ENCODE data around the gene PLA2G4B. TPM values are rescaled to one million over a fixed set of nuclear protein-coding genes. Genes with fewer than 3 reads are reported as not detected.

The PLA2G4B gene
- total and polyA plus RNA-seq, 3 donors from 2014 or later = 7.4 to 16.6 (median 16.4) TPM

DNA sequence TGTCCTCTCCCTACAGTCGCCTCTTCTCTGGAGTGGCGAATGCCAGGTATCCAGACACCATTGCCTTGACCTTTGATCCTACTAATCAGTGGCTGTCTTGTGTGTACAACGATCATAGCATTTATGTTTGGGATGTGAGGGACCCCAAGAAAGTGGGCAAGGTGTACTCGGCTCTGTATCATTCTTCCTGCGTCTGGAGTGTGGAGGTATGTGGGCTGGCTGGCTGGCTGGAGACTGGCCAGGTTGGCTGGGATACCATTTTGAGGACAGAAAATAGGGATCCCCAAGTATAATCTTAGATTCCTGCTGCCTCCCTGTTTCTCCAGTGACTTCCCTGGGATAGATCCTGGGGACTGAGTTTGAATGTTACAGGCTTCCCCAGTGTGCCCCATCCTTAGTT lies 24.1 kb upstream of the PLA2G4B start:
- Histone ChIP-seq H3K4me1 (peaks cover 6% of the 10 kb centered on the region), H3K27ac (no peak overlapping the region), H3K36me3 (ENCODE audit: low read depth, missing control alignments) (no peaks in the 10 kb centered on the region), H3K9me3 (no peaks in the 10 kb centered on the region), H3K27me3 (no peaks in the 10 kb centered on the region), H3K4me3 (no peak overlapping the region)
- TF ChIP-seq POLR2A (IDR thresholded peaks at IDR 0.05) (no peak), CTCF (IDR thresholded peaks at IDR 0.05) (no peak)
- 59 to 68% methylated on average over 5 of the region's 5 CpGs for WGBS, 2 donors
- no peak for DNase-seq
- intact Hi-C loops (cut with DNase I; ENCODE audit: low total_unique reads) = loop anchor here (5.0 kb wide), 1 partner anchor 42 kb away; the partner anchor contains the start of gene MAPKBP1

- intact Hi-C loops (cut with DNase I; ENCODE audit: low total_unique reads) = no loop called here
- Histone ChIP-seq H3K4me1 (no peaks in the 10 kb centered on the region), H3K36me3 (ENCODE audit: low read depth, missing control alignments) (no peaks in the 10 kb centered on the region), H3K27ac (no peak overlapping the region), H3K27me3 (no peaks in the 10 kb centered on the region), H3K9me3 (no peaks in the 10 kb centered on the region), H3K4me3 (no peak overlapping the region)
- TF ChIP-seq POLR2A (IDR thresholded peaks at IDR 0.05) (no peak), CTCF (IDR thresholded peaks at IDR 0.05) (no peak)
- WGBS, 2 donors = 72 to 97% methylated on average over 6 to 9 of the region's 9 CpGs
- no peak for DNase-seq
Measured at GRCh38 chr15:41816788-41817187, 21.9 kb upstream of the PLA2G4B start.

DNA sequence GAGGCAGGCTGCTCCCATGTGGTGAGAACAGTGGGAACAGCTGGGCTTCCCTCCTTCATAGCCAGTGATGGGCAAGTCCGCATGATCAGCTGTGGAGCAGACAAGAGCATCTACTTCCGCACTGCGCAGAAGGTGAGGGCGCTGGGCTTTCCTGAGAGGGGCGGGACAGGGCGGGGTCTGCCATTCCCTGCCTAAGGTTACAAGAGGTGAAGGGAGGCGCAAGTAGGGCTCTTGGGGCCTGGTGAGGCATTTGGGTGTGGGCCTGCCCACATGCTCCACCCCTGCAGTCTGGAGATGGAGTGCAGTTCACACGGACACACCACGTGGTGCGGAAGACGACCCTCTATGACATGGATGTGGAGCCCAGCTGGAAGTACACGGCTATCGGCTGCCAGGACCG lies 21.3 kb upstream of the PLA2G4B start:
- TF ChIP-seq CTCF (IDR thresholded peaks at IDR 0.05) (no peak), POLR2A (IDR thresholded peaks at IDR 0.05) (no peak)
- Histone ChIP-seq H3K4me3 (no peak overlapping the region), H3K27ac (no peak overlapping the region), H3K36me3 (ENCODE audit: low read depth, missing control alignments) (no peaks in the 10 kb centered on the region), H3K27me3 (no peaks in the 10 kb centered on the region), H3K4me1 (no peaks in the 10 kb centered on the region), H3K9me3 (no peaks in the 10 kb centered on the region)
- no peak for DNase-seq
- intact Hi-C loops (cut with DNase I; ENCODE audit: low total_unique reads) = no loop called here
- WGBS, 2 donors = 86 to 90% methylated on average over 12 to 14 of the region's 14 CpGs

DNA sequence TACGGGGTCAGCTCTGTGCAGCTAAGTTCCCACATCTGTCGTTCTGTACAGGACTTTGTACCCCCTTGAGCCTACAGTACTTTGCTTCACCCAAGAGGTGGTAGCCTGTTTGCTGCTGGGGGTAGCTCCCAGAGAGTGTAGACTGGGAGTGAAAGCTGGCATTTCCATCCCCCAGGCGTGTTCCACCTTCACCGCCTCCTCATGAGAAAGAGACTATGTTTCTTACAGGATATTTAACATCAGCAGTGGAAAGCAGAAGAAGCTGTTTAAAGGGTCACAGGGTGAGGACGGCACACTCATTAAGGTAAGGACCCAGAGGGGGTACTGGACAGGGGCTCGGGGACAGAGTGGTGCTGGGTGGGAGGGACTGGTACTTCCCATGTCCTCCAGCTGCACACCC lies 20.9 kb upstream of the PLA2G4B start:
- Histone ChIP-seq H3K36me3 (ENCODE audit: low read depth, missing control alignments) (no peaks in the 10 kb centered on the region), H3K9me3 (no peaks in the 10 kb centered on the region), H3K4me1 (no peaks in the 10 kb centered on the region), H3K27me3 (no peaks in the 10 kb centered on the region), H3K27ac (no peak overlapping the region), H3K4me3 (no peak overlapping the region)
- intact Hi-C loops (cut with DNase I; ENCODE audit: low total_unique reads) = no loop called here
- 92 to 95% methylated on average over 6 of the region's 6 CpGs for WGBS, 2 donors
- DNase-seq = no peak
- no peak for TF ChIP-seq POLR2A (IDR thresholded peaks at IDR 0.05)

GRCh38 chr15:41819455-41820050 lies 19.1 kb upstream of the PLA2G4B start:
- TF ChIP-seq POLR2A (IDR thresholded peaks at IDR 0.05) (no peak), CTCF (IDR thresholded peaks at IDR 0.05) (no peak)
- WGBS, 2 donors = 88 to 94% methylated on average over 8 to 9 of the region's 9 CpGs
- no peak for DNase-seq
- Histone ChIP-seq H3K4me1 (no peaks in the 10 kb centered on the region), H3K27ac (no peak overlapping the region), H3K9me3 (no peaks in the 10 kb centered on the region), H3K27me3 (no peaks in the 10 kb centered on the region), H3K4me3 (no peak overlapping the region), H3K36me3 (ENCODE audit: low read depth, missing control alignments) (no peaks in the 10 kb centered on the region)
- intact Hi-C loops (cut with DNase I; ENCODE audit: low total_unique reads) = no loop called here

All from testis (tissue), 3 donors.